Lung (tissue), 12 donors: ENCODE results near the gene WWC2. TPM values are rescaled to one million over a fixed set of nuclear protein-coding genes. Genes with fewer than 3 reads are reported as not detected.
A peak's percentile ranks its signal among the peaks of the same experiment; 100 is the strongest.

Source experiments
- ATAC-seq: fragments of 200-7000 bp; cut with Tn5 transposase; one replicate; pipeline ENCODE4 v1.9.1; 2020; ENCODE audit warnings: moderate number of reproducible peaks; ENCODE audit not compliant: insufficient read depth, low FRiP score
- DNase-seq, 3 donors: peaks; one replicate each; pipeline ENCODE4 v3.0.0-alpha.2; 2013 to 2017
- H3K27ac ChIP-seq, 2 donors: one replicate each; pipeline ENCODE4 v1.5.1; 2013; ENCODE audit warnings: mild to moderate bottlenecking in 2 of 2, moderate library complexity in 2 of 2, control low read depth in 1 of 2, inconsistent platforms in 1 of 2, low read depth in 1 of 2, low read length in 1 of 2
- H3K27me3 ChIP-seq, 3 donors: one replicate each; pipeline ENCODE4 v1.5.1; 2013; ENCODE audit warnings: low read length in 2 of 3; ENCODE audit not compliant: control insufficient read depth in 3 of 3, insufficient read depth in 3 of 3
- H3K36me3 ChIP-seq, 4 donors: one replicate each; pipeline ENCODE4 v1.5.1; 2013; ENCODE audit warnings: low read length in 4 of 4, mild to moderate bottlenecking in 1 of 4, moderate library complexity in 1 of 4; ENCODE audit not compliant: control insufficient read depth in 4 of 4, insufficient read depth in 4 of 4
- H3K4me1 ChIP-seq, 5 donors: one replicate each; pipeline ENCODE4 v1.5.1; 2013; ENCODE audit warnings: low read length in 5 of 5, mild to moderate bottlenecking in 2 of 5, moderate library complexity in 1 of 5; ENCODE audit not compliant: control insufficient read depth in 5 of 5, insufficient read depth in 5 of 5
- H3K4me3 ChIP-seq: one replicate; pipeline ENCODE4 v1.5.1; 2013; ENCODE audit warnings: mild to moderate bottlenecking, control low read depth, moderate library complexity
- H3K9ac ChIP-seq, 2 donors: one replicate each; pipeline ENCODE4 v1.5.1; 2013; ENCODE audit warnings: low read length in 2 of 2, control low read depth in 1 of 2; ENCODE audit not compliant: insufficient read depth in 1 of 2
- H3K9me3 ChIP-seq, 4 donors: one replicate each; pipeline ENCODE4 v1.5.1; 2013; ENCODE audit warnings: low read length in 3 of 4, mild to moderate bottlenecking in 1 of 4, moderate library complexity in 1 of 4; ENCODE audit not compliant: control insufficient read depth in 4 of 4, insufficient read depth in 3 of 4
- CTCF ChIP-seq: IDR thresholded peaks from 2 replicates; pipeline ENCODE4 v1.5.1; 2012; ENCODE audit warnings: mild to moderate bottlenecking; ENCODE audit errors: control extremely low read depth, extremely low read depth
- WGBS, 2 donors: extraction: QIAGEN DNeasy Blood & Tissue Kit; methylation state at CpG; one replicate each; pipeline ENCODE4 v1.1.7; 2013; 5-methylcytosine and 5-hydroxymethylcytosine counted together
- polyA plus RNA-seq, 2 donors: library from polyadenylated mRNA; stranded (reverse); fragments of 200-250 nt; gene quantifications; one replicate each; pipeline ENCODE4 v1.2.1, GENCODE V29; 2013
- total RNA-seq, 2 donors: library from RNA; depleted of rRNA in 1 of 2; stranded (reverse); fragments of >200 nt in 1 of 2; gene quantifications; one replicate each; pipeline ENCODE4 v1.2.1, GENCODE V29; 2014 to 2021
- donor health status: control.
- donor health status: control.
- donor health status: Bipolar disorder and iron deficiency.
- donor health status: healthy.
- donor health status: DM: yes; HTN: yes; CAD: no.

The WWC2 gene
- total and polyA plus RNA-seq, 4 donors, result 15.6 to 124 (median 45.2) TPM

GRCh38 chr4:183297675-183298074 is 198.6 kb downstream of the WWC2 start:
- no peak for ATAC-seq
- H3K9me3 ChIP-seq, result no peaks in the 10 kb centered on the region
- 95 to 97% methylated on average over 3 of the region's 3 CpGs for WGBS, 2 donors
- no peaks in the 10 kb centered on the region for H3K27me3 ChIP-seq
- peaks cover 0 to 8% (median 1%) of the 10 kb centered on the region in 5 donors for H3K4me1 ChIP-seq
- no peak overlapping the region for H3K27ac ChIP-seq
- H3K9ac ChIP-seq, result no peak overlapping the region
- H3K4me3 ChIP-seq, result no peak overlapping the region
- H3K36me3 ChIP-seq, result peaks cover 3 to 11% (median 6%) of the 10 kb centered on the region in 4 donors
- no peak for TF ChIP-seq CTCF
- DNase-seq, result no peak

DNA sequence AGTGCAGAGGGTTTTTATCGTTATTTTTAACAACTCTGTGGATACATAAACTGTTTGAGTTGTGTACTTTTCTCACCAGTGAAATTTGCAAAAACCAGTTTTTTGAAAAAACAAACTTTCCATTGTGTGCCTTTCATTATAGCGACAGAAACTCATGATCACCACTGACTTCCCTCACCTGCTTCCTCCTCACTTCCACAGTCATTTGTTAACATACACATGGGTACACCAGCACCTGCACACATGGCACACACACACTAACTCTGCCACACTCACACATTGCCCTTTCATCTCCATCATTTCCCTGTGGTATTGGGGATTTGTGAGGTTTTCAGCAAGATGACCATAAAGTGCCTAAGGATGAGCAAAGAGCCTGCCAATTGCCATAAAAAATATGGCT is 200.4 kb downstream of the WWC2 start:
- peaks cover 3 to 13% (median 8%) of the 10 kb centered on the region in 4 donors for H3K36me3 ChIP-seq
- H3K9me3 ChIP-seq, result no peaks in the 10 kb centered on the region
- H3K27ac ChIP-seq, result no peak overlapping the region
- no peaks in the 10 kb centered on the region for H3K27me3 ChIP-seq
- WGBS, 2 donors, result 42 to 59% methylated on average over 2 of the region's 2 CpGs
- H3K4me1 ChIP-seq, result peaks cover 0 to 8% (median 1%) of the 10 kb centered on the region in 5 donors
- H3K4me3 ChIP-seq, result no peak overlapping the region
- ATAC-seq (no peak), DNase-seq (no peak)
- no peak for TF ChIP-seq CTCF
- H3K9ac ChIP-seq, result no peak overlapping the region

- Histone ChIP-seq H3K4me3 (no peak overlapping the region), H3K27ac (no peak overlapping the region), H3K36me3 (peaks cover 3 to 18% (median 8%) of the 10 kb centered on the region in 4 donors), H3K27me3 (no peaks in the 10 kb centered on the region), H3K9ac (no peak overlapping the region), H3K9me3 (no peaks in the 10 kb centered on the region), H3K4me1 (peaks cover 0 to 8% (median 1%) of the 10 kb centered on the region in 5 donors)
- ATAC-seq, result peak; percentile 75
- 53 to 81% methylated on average over 6 of the region's 6 CpGs for WGBS, 2 donors
- no peak for TF ChIP-seq CTCF
- DNase-seq, result peak; percentile 42 to 75 (median 55)
Measured at GRCh38 chr4:183300070-183300469, 201.0 kb downstream of the WWC2 start.

DNA sequence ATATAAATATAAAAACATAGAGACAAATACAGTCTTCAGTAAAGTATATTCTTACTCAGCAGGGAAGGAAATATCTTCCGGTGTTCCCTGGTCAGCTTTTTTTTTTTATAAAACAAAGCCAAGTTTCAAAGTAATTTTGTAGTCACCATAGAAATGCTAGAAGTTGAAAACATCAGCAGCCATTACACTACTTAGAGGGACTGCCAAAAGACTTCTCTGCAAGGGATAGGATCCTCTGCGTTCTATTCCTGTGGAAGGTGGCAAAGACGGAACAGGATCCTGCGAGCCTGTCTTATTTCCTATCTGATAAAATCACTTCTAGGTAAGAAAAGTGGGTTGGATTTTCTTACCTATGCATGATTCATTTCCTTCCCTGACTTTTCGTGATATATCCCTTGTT is 201.6 kb downstream of the WWC2 start:
- Histone ChIP-seq H3K4me3 (no peak overlapping the region), H3K36me3 (peaks cover 3 to 18% (median 6%) of the 10 kb centered on the region in 4 donors), H3K9me3 (no peaks in the 10 kb centered on the region), H3K27me3 (no peaks in the 10 kb centered on the region), H3K27ac (no peak overlapping the region), H3K9ac (no peak overlapping the region), H3K4me1 (peaks cover 0 to 8% (median 1%) of the 10 kb centered on the region in 5 donors)
- DNase-seq, result peak in 1 of 3 donors; percentile 35
- WGBS, 2 donors, result 81 to 82% methylated on average over 5 of the region's 5 CpGs
- no peak for TF ChIP-seq CTCF
- ATAC-seq, result no peak
